HG03196 (cell line): ENCODE measurements around the gene PRR23B.

Experiments
- ATAC-seq: cut with Tn5 transposase; IDR thresholded peaks from one replicate; pipeline ENCODE4 v1.9.1; 2021; ENCODE audit not compliant: unreplicated experiment

PRR23B gene

DNA sequence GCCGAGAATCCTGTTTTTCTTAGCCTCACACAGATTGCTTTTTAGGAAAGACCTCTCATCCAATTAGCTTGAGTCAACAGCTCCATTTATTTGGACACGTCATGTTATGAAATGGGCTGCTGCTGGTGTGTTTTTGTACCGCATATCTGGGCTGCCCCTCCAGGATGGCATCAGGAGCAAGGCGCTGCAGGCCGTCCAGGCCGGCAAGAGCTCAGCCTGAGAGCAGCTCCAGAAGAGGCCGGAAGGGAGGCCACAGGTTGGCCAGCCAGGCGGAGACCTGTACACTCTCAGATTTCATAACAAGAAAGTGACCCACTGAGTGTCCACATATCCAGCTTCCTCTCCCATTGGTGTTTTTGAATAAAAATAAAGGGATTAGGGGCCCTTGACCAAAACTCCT lies 45.4 kb downstream of the PRR23B start:
- ATAC-seq, result no peak

DNA sequence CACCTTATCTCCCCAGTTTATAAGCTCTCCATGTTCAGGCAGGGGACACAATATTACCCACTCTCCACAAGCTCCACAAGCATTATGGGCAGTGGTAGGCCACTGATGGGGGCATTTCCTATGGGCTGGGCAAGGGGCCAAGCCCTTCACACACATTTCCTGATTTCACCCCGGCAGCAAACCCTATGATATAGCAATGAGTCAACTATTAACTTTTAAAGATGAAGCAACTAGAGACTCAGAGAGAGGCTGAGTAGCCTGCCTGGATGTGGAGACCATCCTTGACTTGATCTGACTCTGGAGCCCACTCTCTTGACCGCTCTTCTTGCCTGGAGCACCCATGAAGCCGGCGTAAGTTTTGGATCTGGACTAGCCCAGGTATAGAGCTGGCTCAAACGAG lies 46.3 kb downstream of the PRR23B start:
- ATAC-seq, result no peak

GRCh38 chr3:138972941-138973340 lies 47.8 kb downstream of the PRR23B start:
- ATAC-seq, result no peak

DNA sequence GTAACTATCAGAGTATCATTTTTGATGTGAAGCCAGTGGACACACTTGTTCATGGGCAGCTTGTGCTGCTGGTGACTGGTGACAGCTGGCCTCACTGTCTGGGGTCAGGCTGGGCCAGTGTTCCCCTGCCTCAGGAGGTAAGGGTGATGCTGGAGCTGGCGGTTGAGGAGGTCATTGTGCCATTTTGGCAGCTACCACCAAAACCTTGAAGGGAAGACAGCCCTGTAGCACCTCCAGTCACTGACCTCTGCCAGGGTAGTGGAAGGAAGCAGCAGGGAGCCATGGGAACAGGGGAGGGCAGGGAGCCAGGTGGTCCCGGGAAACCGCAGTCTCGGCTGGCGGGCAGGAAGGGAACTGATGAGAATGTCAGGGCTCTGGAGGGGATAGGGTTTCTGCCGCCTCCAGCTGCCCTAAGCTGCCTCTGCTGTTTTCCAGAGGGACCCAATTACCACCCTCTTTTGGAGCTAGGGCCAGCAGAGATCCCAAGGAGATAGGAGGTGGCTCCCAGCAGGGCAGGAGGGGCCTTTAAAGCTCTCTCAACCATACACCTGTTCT lies 48.9 kb downstream of the PRR23B start:
- no peak for ATAC-seq
